ENCODE data around the gene CLRN3.

Gene CLRN3

DNA sequence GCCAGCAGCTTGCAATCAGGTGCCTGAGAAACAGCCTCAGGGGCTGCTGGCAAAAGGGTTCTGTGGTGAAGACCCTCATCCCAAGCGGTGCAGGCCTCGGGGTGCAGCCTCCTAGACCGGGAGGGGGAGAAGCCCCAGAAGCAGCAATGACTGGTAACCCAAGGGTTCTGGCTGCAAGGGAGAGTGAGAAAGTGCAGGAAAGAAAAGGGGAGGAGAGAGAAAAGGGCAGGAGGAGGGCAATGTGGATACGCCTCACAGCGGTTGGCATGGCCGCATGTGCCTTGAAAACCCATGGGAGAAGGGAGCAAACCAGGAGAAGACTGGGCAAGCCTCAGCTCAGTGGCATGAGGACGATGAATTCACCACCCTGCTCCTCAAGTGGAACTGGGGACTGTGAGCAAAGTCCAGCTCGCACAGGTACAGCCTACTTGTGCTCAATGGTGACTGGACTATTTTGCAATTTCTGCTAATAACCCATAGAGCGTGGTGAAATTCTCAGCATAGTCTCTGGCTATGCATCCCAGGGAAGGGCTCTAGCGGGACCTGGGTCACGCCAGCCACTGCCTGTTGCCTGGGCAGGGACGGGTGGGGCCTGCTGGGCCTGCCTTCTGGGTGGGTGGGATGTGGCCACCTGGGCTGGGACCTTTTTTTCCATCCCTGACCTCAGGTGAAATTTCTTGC lies 6.2 kb downstream of the CLRN3 start:
- TF ChIP-seq ZFX (IDR thresholded peaks at IDR 0.05) (no peak), CTCF (conservative IDR thresholded peaks at IDR 0.05) (no peak)
- no peak overlapping the region for H3K27ac ChIP-seq

DNA sequence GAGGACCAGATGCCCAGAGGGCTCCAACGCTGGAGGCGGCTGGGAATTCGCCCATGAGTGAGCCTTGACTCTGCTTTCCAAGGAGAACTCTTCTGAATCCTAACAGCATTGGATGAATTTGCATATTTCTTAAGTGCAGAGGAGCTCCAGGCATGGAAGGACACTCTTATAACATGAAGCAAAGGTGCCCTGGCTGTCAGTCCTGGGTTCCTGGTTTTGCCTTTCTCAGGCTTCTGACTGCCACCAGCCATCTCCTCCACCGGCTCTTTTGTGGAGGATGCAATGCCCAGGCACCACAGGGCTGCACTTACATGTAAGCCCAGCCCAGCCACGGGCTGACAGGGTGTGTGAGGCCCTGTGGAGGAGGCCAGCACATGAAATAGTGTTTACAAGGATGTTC lies 8.2 kb downstream of the CLRN3 start:
- no peak overlapping the region for H3K27ac ChIP-seq

GRCh38 chr10:127883516-127883915 lies 9.2 kb downstream of the CLRN3 start:
- no peak for TF ChIP-seq ZFX (IDR thresholded peaks at IDR 0.05)
- no peak for TF ChIP-seq CTCF (conservative IDR thresholded peaks at IDR 0.05)
- no peak overlapping the region for H3K27ac ChIP-seq

More for the DNA sequence above, 8.2 kb downstream of the CLRN3 start:
- TF ChIP-seq CTCF (conservative IDR thresholded peaks at IDR 0.05) (no peak), ZFX (IDR thresholded peaks at IDR 0.05) (no peak)

- H3K27ac ChIP-seq: no peak overlapping the region
- no peak for TF ChIP-seq ZFX (IDR thresholded peaks at IDR 0.05)
- no peak for TF ChIP-seq CTCF (conservative IDR thresholded peaks at IDR 0.05)
Measured at GRCh38 chr10:127882801-127883459, 9.8 kb downstream of the CLRN3 start.

DNA sequence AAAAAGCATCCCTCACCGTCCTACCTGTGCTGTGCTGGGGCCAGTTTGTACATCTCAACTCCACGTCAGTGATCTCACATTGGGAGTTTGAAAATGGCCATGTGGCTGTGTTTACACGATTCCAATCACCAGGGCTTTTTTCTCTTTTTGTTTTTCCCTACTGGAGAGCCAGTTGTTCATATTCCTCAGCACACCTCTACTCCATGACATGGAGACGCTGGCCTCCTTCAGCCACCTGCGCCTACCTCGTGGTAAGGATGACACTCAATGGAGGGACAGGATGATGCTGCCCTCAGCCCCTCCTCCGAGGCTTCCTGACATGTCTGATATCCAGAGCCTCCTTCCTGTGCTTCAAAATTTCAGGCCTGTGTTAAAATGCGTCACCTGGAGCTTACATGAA lies 10.3 kb downstream of the CLRN3 start:
- TF ChIP-seq ZFX (IDR thresholded peaks at IDR 0.05): no peak
- TF ChIP-seq CTCF (conservative IDR thresholded peaks at IDR 0.05): no peak
- H3K27ac ChIP-seq: no peak overlapping the region

GRCh38 chr10:127881262-127881661 lies 11.5 kb downstream of the CLRN3 start:
- TF ChIP-seq CTCF (conservative IDR thresholded peaks at IDR 0.05): no peak
- no peak for TF ChIP-seq ZFX (IDR thresholded peaks at IDR 0.05)
- H3K27ac ChIP-seq: no peak overlapping the region

GRCh38 chr10:127880557-127880956 lies 12.2 kb downstream of the CLRN3 start:
- no peak for TF ChIP-seq ZFX (IDR thresholded peaks at IDR 0.05)
- no peak overlapping the region for H3K27ac ChIP-seq
